Renal cortex interstitium (tissue), 3 donors: Measurements from ENCODE around the gene SLC4A1. TPM values are rescaled to one million over a fixed set of nuclear protein-coding genes. Genes with fewer than 3 reads are reported as not detected.

Experiments used
- polyA plus RNA-seq, 3 donors: library from polyadenylated mRNA; unstranded; fragments of 120-200 nt; gene quantifications; one replicate each; pipeline ENCODE4 v1.2.1, GENCODE V29; 2013; ENCODE audit not compliant: insufficient read length in 3 of 3

SLC4A1 gene
- polyA plus RNA-seq, 3 donors, result 9.1 to 13.1 (median 12.1) TPM

Other genes with a start within 250 kb of the SLC4A1 start
- 10 to 100 TPM; 37.2 to 45.5 (median 39.1) TPM for gene LSM12, start 201.5 kb downstream of the SLC4A1 start, polyA plus RNA-seq
- gene G6PC3, start 197.4 kb downstream of the SLC4A1 start, polyA plus RNA-seq, result 10 to 100 TPM; 73.8 to 90.2 (median 84.7) TPM
- 10 to 100 TPM; 44.7 to 59.4 (median 55.3) TPM for gene HDAC5, start 144.5 kb downstream of the SLC4A1 start, polyA plus RNA-seq
- 1 to 10 TPM; 4.9 TPM for gene HROB, start 126.2 kb downstream of the SLC4A1 start, polyA plus RNA-seq
- 1 to 10 TPM; 2.2 to 3.9 (median 2.6) TPM for gene ASB16, start 97.4 kb downstream of the SLC4A1 start, polyA plus RNA-seq
- gene TMUB2, start 81.2 kb downstream of the SLC4A1 start, polyA plus RNA-seq, result 10 to 100 TPM; 38.7 to 55.2 (median 45.8) TPM
- 10 to 100 TPM; 62.1 to 67.6 (median 63.3) TPM for gene ATXN7L3, start 68.3 kb downstream of the SLC4A1 start, polyA plus RNA-seq
- gene UBTF, start 48.5 kb downstream of the SLC4A1 start, polyA plus RNA-seq, result 100 to 1,000 TPM; 110 to 143 (median 121) TPM
- 1 to 10 TPM; 2.7 to 3.0 (median 2.8) TPM for gene RUNDC3A, start 40.5 kb upstream of the SLC4A1 start, polyA plus RNA-seq
- gene SLC25A39, start 56.7 kb upstream of the SLC4A1 start, polyA plus RNA-seq, result 100 to 1,000 TPM in 2 of 3 donors, 10 to 100 TPM in 1; 83.8 to 116 (median 113) TPM
- 100 to 1,000 TPM; 206 to 278 (median 271) TPM for gene GRN, start 77.2 kb upstream of the SLC4A1 start, polyA plus RNA-seq
- 10 to 100 TPM; 23.9 to 45.2 (median 36.9) TPM for gene FAM171A2, start 95.7 kb upstream of the SLC4A1 start, polyA plus RNA-seq
- 1 to 10 TPM; 3.2 to 7.7 (median 5.8) TPM for gene ITGA2B, start 121.5 kb upstream of the SLC4A1 start, polyA plus RNA-seq
- gene GPATCH8, start 235.3 kb upstream of the SLC4A1 start, polyA plus RNA-seq, result 10 to 100 TPM; 41.5 to 54.5 (median 44.5) TPM